Activated T-helper 2 cell treated with anti-CD3 and anti-CD28 coated beads, Interferon-gamma antibody, Interleukin-2, Interleukin-4, amounts not matched to agents 10 μg/mL and 5 μg/mL and 100 μg/mL, durations not matched to agents 14 hours and 24 hours and 36 hours (primary cell): ENCODE results near the gene OR2Z1. TPM values are rescaled to one million over a fixed set of nuclear protein-coding genes. Genes with fewer than 3 reads are reported as not detected.
"Not testable (repeated sequence)": the region's sequence is repeated elsewhere in the genome, so short reads cannot be mapped to it uniquely, and the experiment has no call there.

Source experiments
- DNase-seq: peaks from one replicate; pipeline ENCODE4 v3.0.0; 2021; ENCODE audit warnings: low spot score
- H3K27ac Mint-ChIP-seq: one replicate; pipeline ENCODE4 v1.8.0; 2021; ENCODE audit warnings: mixed read lengths
- H3K27me3 Mint-ChIP-seq: one replicate; pipeline ENCODE4 v1.8.0; 2021; ENCODE audit warnings: low read depth, mixed read lengths
- H3K36me3 Mint-ChIP-seq: one replicate; pipeline ENCODE4 v1.8.0; 2021; ENCODE audit warnings: low read depth, mixed read lengths
- H3K4me1 Mint-ChIP-seq: one replicate; pipeline ENCODE4 v1.8.0; 2021; ENCODE audit warnings: low read depth, mixed read lengths
- H3K4me3 Mint-ChIP-seq: one replicate; pipeline ENCODE4 v1.8.0; 2021; ENCODE audit warnings: low read depth, mild to moderate bottlenecking, moderate library complexity, mixed read lengths
- H3K9me3 Mint-ChIP-seq: one replicate; pipeline ENCODE4 v1.8.0; 2021; ENCODE audit warnings: mixed read lengths
- intact Hi-C: fragments of 100-400 bp; cut with micrococcal nuclease; formaldehyde crosslinking; loops from one replicate; pipeline ENCODE4 v1.15.1; 2023
- total RNA-seq: library from RNA; stranded (reverse); gene quantifications from 2 replicates; pipeline ENCODE4 v1.2.3, GENCODE V29; 2022

The OR2Z1 gene
- total RNA-seq, 1 donor from 2014 or later: not detected

DNA sequence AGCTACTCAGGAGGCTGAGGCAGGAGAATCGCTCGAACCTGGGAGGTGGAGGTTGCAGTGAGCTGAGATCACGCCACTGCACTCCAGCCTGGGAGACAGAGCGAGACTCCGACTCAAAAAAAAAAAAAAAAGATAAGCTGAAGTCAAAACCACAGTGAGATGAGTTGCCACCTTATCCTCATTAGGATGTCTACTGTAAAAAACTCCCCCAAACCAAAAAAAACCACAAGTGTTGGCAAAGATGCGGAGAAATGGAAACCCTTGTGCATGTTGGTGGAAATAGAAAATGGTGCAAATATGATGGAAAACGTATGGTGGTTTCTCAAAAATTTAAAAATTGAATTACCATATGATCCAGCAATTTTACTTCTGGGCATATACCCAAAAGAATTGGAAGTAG lies 11.1 kb upstream of the OR2Z1 start:
- Mint-ChIP-seq H3K4me1 (peaks cover 14% of the 10 kb centered on the region), H3K9me3 (peaks cover 19% of the 10 kb centered on the region)
- H3K36me3 Mint-ChIP-seq, H3K4me3 Mint-ChIP-seq, H3K27ac Mint-ChIP-seq, DNase-seq, intact Hi-C loops, H3K27me3 Mint-ChIP-seq: not testable (repeated sequence)

DNA sequence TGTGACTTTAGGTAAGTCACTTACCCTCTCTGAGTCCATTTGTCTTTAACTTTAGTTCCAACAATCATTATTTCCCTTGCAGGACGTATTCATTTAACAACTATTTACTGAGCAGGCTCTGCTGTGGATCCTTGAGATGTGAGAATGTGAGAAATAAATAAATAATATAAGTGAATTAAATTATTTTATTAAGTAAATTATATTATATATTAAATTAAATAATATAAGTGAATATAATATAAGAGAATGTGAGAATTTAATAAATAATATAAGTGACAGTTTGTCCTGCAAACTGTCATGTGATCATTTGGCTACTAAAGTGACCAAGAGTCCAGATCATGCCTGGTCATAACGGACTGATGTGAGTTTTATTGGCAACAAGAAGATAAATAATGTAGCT lies 598 bp downstream of the OR2Z1 start:
- Mint-ChIP-seq H3K27me3 (peaks cover 13% of the 10 kb centered on the region), H3K36me3 (no peaks in the 10 kb centered on the region), H3K4me1 (no peaks in the 10 kb centered on the region), H3K9me3 (peaks cover 4% of the 10 kb centered on the region), H3K4me3 (no peak overlapping the region), H3K27ac (no peak overlapping the region)
- intact Hi-C loops: no loop called here
- DNase-seq: no peak

DNA sequence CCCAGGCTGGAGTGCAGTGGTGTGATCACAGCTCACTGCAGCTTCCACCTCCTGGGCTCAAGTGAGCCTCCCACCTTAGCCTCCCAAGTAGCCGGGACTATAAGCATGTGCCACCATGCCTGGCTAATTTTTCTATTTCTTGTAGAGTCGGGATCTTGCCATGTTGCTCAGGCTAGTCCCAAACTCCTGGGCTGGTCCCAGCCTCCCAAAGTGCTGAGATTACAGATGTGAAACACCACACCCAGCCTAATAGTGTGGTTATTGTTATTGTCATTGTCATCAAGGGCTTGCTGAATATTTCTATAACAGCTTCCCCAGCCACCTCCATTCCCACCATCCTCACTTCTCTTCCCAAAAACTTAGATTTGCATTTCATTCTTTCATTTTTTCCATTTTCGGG lies 2.8 kb downstream of the OR2Z1 start:
- intact Hi-C loops: no loop called here
- Mint-ChIP-seq H3K4me1 (no peaks in the 10 kb centered on the region), H3K9me3 (no peaks in the 10 kb centered on the region), H3K36me3 (no peaks in the 10 kb centered on the region), H3K27me3 (peaks cover 13% of the 10 kb centered on the region), H3K4me3 (no peak overlapping the region), H3K27ac (no peak overlapping the region)
- DNase-seq: no peak

DNA sequence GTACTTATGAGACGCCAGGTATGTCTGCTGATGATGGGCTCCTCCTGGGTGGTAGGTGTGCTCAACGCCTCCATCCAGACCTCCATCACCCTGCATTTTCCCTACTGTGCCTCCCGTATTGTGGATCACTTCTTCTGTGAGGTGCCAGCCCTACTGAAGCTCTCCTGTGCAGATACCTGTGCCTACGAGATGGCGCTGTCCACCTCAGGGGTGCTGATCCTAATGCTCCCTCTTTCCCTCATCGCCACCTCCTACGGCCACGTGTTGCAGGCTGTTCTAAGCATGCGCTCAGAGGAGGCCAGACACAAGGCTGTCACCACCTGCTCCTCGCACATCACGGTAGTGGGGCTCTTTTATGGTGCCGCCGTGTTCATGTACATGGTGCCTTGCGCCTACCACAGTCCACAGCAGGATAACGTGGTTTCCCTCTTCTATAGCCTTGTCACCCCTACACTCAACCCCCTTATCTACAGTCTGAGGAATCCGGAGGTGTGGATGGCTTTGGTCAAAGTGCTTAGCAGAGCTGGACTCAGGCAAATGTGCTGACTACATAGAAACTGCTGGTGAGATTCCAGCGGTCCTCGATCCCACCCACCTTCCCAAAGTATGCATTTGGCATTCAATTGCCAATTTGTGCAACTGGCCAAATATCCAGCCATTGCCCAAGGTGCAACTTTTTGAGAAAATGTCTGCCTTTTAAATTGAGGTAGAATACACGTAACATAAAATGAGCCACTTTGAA lies 10.2 kb downstream of the OR2Z1 start:
- H3K36me3 Mint-ChIP-seq: no peaks in the 10 kb centered on the region
- H3K4me1 Mint-ChIP-seq: no peaks in the 10 kb centered on the region
- no peak for DNase-seq
- no peaks in the 10 kb centered on the region for H3K27me3 Mint-ChIP-seq
- peaks cover 15% of the 10 kb centered on the region for H3K9me3 Mint-ChIP-seq
- intact Hi-C loops: no loop called here
- no peak overlapping the region for H3K27ac Mint-ChIP-seq
- H3K4me3 Mint-ChIP-seq: no peak overlapping the region

- intact Hi-C loops: no loop called here
- no peaks in the 10 kb centered on the region for H3K36me3 Mint-ChIP-seq
- H3K4me3 Mint-ChIP-seq: no peak overlapping the region
- DNase-seq: no peak
- no peaks in the 10 kb centered on the region for H3K9me3 Mint-ChIP-seq
- no peaks in the 10 kb centered on the region for H3K27me3 Mint-ChIP-seq
- H3K4me1 Mint-ChIP-seq: no peaks in the 10 kb centered on the region
- no peak overlapping the region for H3K27ac Mint-ChIP-seq
Measured at GRCh38 chr19:8738377-8738776, 16.9 kb downstream of the OR2Z1 start.

GRCh38 chr19:8739291-8740065 lies 18.0 kb downstream of the OR2Z1 start:
- H3K9me3 Mint-ChIP-seq, H3K36me3 Mint-ChIP-seq, H3K27ac Mint-ChIP-seq, H3K27me3 Mint-ChIP-seq, DNase-seq, H3K4me1 Mint-ChIP-seq, intact Hi-C loops, H3K4me3 Mint-ChIP-seq: not testable (repeated sequence)

GRCh38 chr19:8767257-8767656 lies 45.8 kb downstream of the OR2Z1 start:
- DNase-seq, H3K27me3 Mint-ChIP-seq, intact Hi-C loops, H3K27ac Mint-ChIP-seq, H3K4me3 Mint-ChIP-seq, H3K9me3 Mint-ChIP-seq, H3K4me1 Mint-ChIP-seq, H3K36me3 Mint-ChIP-seq: not testable (repeated sequence)

- H3K4me1 Mint-ChIP-seq, DNase-seq, intact Hi-C loops, H3K27me3 Mint-ChIP-seq, H3K27ac Mint-ChIP-seq, H3K9me3 Mint-ChIP-seq, H3K36me3 Mint-ChIP-seq, H3K4me3 Mint-ChIP-seq: not testable (repeated sequence)
Measured at GRCh38 chr19:8769265-8769664, 47.8 kb downstream of the OR2Z1 start.

DNA sequence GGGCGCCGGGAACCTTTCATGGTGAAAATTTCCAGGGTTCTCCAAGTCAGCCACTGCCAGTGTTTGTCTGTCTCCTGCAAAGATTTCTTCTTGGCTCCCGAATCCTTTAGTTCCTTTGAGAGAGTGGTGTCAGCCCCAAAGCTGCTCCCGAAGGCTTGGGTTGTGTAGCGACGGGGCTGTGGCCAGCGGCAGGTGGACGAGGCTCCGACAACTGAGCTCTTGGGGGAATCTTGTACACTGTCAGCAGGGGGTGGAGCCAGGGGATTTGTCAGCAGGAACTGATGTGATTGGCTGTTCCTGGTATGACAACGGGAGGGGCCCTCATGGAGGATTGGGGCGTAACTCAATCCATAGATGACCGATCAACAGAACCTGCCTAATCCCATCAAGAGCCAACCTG lies 52.2 kb downstream of the OR2Z1 start:
- H3K4me3 Mint-ChIP-seq, intact Hi-C loops, H3K27ac Mint-ChIP-seq, H3K27me3 Mint-ChIP-seq, H3K4me1 Mint-ChIP-seq, DNase-seq, H3K36me3 Mint-ChIP-seq, H3K9me3 Mint-ChIP-seq: not testable (repeated sequence)

Other genes starting within 250 kb of the OR2Z1 start
- 0.43 and 0.83 TPM in 2 replicates for gene PRAM1, start 219.0 kb upstream of the OR2Z1 start, total RNA-seq
- gene ZNF414, start 207.5 kb upstream of the OR2Z1 start, total RNA-seq: 22.5 and 23.6 TPM in 2 replicates
- 43.9 and 47.4 TPM in 2 replicates for gene MYO1F, start 144.2 kb upstream of the OR2Z1 start, total RNA-seq
- gene ADAMTS10, start 110.9 kb upstream of the OR2Z1 start, total RNA-seq: 0.71 and 0.80 TPM in 2 replicates
- gene NFILZ, start 91.0 kb upstream of the OR2Z1 start, total RNA-seq: not detected in 2 replicates
- not detected in 2 replicates for gene ACTL9, start 22.8 kb upstream of the OR2Z1 start, total RNA-seq
- 23.1 and 26.0 TPM in 2 replicates for gene ZNF558, start 110.7 kb downstream of the OR2Z1 start, total RNA-seq
- gene MBD3L1, start 110.7 kb downstream of the OR2Z1 start, total RNA-seq: not detected in 2 replicates